ELR (cell line): ENCODE measurements around the gene LAIR1.

Source experiments
- DNase-seq: peaks from one replicate; pipeline ENCODE4 v3.0.0-alpha.2; 2015; ENCODE audit warnings: low read depth

Gene LAIR1

DNA sequence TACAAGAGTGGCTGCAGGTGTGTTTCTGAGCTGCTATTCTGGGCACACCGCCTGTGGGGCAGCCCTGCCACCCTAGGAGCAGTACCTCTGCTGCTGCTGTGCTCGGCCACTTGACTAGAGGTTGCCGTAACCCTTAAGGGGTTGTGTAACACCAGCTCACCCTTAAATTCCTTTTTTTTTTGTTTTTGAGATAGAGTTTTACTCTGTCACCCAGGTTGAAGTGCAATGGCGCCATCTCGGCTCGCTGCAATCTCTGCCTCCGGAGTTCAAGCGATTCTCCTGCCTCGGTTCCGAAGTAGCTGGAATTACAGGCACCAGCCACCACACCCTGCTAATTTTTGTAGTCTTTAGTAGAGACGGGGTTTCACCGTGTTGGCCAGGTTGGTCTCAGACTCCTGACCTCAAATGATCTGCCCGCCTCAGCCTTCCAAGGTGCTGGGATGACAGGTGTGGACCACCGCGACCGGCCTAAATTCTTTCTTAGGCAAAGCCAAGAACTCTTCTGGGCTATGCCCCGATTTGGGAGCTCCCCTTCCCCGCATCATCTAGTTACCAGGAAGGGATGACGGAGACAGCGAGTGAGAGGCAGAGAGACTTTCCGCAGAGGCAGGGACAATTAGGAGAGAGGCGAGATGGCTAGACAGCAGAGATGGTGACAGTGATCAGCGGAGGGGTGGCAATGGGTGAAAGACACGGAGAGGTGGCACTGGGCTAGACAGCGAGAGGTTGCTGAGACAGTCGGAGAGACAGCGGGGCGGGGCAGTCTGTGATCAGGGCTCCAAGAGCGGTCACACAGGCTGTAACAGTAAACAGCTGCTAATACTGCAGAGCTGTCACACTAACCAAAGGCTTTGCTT, 47.4 kb downstream of the LAIR1 start:
- no peak for DNase-seq

DNA sequence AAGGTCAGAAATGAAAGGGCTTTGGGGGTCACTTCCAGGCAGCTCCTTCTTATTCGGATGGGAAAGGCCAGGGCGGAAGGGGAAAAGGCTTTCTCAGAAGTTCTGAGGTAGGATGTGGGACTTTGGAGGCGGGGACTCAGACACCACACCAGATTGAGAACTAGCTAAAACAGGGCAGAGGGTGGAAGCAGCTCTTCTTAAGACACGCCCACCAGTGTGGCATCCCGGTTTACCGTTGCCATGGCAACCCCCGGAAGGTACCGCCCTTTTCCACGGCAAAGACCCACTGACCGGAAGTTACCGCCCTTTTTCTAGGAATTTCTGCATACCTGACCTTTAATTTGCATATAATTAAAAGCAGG, 48.0 kb downstream of the LAIR1 start:
- DNase-seq, result peak; percentile 19

DNA sequence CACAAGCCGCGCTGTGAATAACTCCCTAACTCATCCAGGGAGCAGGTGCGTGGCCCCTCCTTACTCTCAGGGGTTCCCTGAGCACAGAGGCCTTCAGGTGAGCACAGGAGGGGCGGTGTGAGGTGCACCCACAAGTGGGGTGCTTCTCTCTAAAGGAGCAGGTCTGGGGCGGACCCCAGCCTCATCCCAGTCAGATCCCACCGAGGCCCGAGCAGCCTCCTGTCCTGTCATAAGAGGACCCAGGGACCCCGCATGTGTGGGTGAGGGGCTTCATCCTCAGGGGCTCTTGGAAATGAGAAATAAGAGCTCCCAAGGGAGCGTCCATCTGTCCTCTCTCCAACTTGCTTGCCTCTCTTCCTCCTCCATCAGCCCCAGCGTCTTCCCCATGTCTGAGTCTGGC, 48.8 kb downstream of the LAIR1 start:
- DNase-seq, result no peak

DNA sequence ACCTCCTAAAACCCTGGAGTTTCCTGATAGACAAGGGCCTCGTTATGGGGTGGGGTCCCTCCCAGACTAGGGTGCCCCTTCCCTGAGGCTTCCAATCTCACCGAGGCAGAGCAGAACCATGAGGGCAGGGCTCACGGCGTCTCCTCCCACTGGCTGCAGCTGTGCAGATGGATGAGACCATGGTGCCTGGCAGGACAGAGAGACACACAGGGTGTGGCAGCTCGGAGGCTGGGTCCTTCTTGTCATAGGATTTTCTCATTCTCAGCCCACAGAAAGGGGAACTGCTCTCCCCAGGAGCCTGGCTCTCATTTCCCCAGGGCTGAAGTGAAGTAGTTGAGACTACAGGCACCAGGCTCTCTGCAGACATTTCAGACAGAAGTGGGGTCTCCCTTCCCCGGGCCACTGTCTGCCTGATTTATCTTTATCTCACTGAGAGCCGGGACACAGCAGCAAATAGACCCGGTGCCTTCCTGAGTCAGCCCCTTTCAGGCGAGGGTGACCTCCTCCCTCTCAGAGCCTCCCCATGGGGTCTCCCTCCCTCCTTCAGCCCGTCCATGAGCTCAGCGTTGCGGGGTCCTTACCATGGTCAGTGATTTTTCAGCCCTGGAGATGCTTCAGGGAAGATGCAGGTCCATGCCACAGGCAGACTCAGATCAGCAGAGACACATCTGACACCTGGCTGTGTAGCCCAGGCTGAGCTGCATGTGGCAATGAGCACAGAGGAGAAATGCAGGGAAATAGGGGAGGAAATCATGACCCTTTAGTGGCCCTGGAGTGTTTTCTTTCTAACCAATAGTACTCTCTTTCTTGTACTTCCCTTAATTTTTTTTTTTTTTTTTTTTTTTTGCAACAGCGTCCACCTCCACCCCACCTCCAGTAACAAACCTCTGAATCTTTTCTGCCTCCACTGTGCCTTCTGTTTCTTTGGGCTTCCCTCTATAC, 52.0 kb downstream of the LAIR1 start, which contains the start of gene LILRA5:
TSS of gene LILRA5 (minus strand) at position 731 of the 942 bp plus-strand sequence. CDS start at position 584, 147 bp downstream.
- no peak for DNase-seq

DNA sequence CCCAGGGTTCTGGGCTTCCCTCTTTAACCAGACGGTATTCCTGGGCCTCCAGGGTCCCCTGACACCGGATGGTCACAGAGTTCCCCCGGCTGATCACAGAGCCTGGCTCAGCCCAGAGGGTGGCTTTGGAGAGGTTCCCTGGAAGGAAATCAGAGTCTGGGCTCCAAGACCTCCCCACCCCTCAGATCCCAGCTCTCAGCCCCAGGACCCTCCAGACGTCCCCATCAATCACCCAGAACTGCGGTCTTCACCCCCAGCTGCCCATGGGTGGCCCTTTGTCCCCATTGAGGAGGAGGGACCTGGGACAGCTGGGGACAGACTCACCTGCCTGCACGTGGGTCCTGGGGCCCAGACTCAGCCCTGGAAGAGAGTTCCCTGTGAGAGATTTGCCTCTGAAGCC, 52.7 kb downstream of the LAIR1 start:
- DNase-seq, result no peak

DNA sequence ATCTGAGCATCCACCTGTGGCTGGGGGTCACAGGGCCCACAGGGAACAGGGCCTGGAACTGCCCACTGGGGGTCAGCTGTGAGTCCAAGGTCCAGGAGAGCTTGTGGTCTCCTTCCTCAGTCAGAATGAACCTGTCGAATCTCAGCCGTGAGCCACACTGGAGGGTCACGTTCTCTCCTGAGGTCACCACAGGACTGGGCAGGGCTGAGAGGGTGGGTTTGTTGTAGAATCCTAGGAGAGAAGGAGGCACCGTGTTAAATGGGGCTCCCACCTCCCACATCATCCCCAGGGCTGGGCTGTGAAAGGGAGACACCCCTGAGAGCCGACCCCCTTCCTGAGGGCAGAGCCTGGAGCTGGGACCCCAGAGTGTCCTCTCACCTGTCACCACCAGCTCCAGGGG, 53.2 kb downstream of the LAIR1 start:
- DNase-seq, result no peak

DNA sequence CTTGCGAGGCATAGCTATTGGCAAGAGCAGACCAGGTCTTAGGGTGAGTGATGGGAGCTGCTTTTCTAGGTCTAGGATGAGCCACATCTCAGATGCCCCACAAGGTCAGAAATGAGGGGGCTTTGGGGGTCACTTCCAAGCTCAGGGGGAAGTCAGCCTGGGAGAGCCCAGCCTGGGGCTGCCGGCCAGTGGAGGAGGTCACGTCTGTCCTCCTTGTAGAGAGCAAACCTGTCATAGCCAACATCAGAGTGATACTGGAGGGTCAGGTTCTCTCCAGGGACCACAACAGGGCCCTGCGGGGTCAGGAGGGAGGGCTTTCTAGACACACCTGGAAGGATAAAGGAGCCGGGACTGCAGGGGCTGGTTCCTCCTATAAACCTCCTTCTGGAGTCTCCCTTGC, 54.2 kb downstream of the LAIR1 start:
- DNase-seq, result no peak

DNA sequence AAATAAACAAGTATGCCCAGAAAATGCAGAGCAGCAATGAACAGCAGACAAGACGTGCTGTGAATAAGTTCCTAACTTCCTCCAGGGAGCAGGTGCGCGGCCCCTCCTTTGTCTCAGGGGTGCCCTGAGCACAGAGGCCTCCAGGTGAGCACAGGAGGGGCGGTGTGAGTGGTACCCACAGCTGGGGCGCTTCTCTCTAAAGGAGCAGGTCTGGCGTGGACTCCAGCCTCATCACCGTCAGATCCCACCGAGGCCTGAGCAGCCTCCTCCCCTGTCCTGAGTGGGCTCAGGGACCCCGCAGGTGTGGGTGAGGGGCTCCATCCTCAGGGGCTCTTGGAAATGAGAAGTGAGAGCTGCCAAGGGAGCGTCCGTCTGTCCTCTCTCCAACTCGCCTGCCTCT, 54.9 kb downstream of the LAIR1 start:
- DNase-seq, result no peak

DNA sequence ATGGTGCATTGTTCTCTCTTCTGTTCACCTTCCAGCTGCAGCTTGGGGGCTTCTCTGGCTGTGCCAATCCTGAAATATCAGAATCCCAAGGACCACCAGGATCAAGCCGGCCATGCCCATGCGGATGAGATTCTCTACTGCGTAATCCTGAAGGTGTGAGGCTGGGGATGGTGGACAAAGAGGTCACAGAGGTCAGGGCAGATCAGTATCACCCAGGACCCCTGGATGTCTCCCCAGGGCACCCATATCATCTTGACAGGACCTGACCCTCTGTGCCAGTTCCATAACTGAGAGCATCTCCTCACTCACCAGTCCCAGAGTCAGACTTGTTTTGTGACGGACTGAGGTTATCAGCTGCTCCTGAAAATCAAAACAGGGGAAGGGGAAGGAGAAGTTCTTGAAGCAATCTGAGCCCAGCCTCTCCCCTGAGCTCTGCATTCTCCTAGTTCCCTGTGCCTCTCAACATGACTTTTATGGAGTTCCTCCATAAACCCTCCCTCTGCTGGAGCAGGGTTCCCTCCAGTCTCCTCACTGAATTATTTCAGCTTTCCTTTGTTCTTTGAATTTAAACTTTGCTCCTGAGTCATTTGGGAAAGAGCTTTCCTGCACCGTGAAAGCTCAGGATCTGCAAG, 57.2 kb downstream of the LAIR1 start:
- DNase-seq, result no peak

DNA sequence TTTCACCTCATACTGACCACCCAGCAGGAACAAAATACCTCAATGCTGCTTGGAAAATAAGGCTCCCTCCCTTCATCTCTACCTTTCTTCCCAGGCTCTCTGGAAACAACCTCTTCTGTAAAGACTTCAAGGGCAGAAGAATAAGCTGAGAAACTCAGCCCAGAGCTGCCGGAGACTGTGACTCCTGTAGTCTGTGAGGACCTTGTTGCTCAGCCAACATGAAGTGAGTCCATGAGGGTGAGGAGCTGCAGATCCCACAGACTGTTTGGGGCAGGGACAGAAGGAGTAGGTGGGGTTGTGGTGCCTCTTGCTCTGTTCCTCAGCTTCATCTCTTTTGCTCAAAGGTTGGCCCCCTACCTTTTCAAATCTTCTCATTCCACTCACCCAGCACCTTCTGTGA, 59.6 kb downstream of the LAIR1 start:
- no peak for DNase-seq

DNA sequence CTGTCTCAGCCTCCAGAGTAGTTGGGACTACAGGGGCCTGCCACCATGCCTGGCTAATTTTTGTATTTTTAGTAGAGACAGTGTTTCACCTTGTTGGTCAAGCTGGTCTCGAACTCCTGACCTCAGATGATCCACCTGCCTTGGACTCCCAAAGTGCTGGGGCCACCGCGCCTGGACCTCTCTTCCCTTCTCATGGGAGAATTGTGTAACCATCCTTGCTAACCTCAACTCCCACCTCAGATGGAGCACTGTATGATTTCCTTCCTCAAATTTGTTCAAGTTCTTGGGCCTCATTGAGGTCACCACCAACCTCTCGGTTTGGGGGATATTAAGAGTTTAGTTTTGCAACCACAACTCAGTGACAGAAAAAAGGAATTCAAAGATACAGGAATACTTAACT, 62.5 kb downstream of the LAIR1 start:
- DNase-seq, result no peak
